ENCODE results near the gene NPAS3.

Gene NPAS3

DNA sequence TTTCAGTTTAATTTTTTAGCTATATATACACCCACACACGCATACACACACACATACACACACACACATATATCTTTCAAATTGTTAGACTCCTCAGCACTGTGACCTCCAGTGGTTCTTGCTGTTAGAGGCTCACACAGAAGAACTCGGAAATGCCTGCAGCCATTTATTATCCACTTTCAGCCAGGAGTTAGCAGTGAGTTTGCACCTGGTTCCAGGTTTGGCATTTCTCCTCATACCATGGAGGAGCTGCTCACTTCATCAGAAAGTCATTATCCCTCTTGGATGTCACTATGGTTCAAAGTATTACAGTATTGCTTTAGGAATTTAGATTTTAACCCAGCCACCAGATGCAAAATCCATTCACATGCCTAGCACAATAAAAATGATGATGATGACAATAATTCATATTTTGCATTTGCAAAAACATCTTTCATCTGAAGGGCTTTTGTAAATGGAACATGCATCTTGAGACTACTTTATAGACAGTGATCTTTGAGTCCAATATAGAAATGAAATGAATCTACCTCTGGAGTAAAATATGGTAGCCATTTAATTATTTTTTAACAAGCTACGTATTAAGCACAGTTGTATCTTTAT, 42.3 kb downstream of the NPAS3 start:
- TF ChIP-seq CTCF (IDR thresholded peaks at IDR 0.05; ENCODE audit: low read length) (no peak), EZH2 (optimal IDR thresholded peaks at IDR 0.05; ENCODE audit: low read depth, low read length) (no peak), EZH2phosphoT487 (IDR thresholded peaks at IDR 0.05; ENCODE audit: low read length) (no peak)
- H3K4me2 ChIP-seq (ENCODE audit: low read depth, low read length), result no peak overlapping the region

DNA sequence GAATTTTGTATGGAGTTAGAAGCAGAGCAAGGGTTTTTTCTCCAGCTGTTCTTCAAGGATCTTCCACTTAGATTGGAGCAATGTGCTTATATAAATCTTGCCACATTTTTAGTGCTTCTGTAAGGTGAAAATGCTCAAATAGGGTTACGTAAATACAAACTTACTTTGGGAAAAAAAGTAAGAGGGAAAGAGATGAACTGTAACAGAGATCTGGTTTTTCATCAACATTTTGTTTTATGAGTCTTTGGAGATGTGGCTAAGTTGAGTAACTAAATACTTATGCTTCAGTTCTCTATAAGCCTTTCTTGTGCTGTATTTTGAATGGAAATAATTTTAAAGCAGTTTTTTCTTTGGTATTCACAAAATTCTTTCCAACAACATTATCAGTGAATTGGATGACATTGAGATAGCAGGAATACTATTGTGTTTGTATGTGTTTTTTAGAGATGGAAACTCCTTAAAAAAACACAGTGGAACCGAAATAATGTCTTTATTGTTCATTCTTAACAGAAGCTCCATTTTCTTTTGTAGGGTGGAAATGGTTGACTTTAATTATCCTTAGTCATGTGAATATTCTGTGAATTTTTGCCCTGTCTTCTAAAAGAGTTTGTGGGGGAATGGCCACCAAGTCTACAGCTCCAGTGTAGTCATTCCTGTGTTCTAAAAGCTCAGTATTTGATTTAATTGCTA, 45.7 kb downstream of the NPAS3 start:
- no peak overlapping the region for H3K4me3 ChIP-seq (ENCODE audit: low read length)
- H3K27me3 ChIP-seq (replicated peaks; ENCODE audit: insufficient read depth, low read length), result no peaks in the 10 kb centered on the region
- no peaks in the 10 kb centered on the region for H3K79me2 ChIP-seq (ENCODE audit: low read length)
- H3K9me2 ChIP-seq (replicated peaks; ENCODE audit: insufficient read depth, low read length), result no peaks in the 10 kb centered on the region
- H3F3A ChIP-seq (ENCODE audit: insufficient read depth, low read length), result no peaks in the 10 kb centered on the region
- no peak overlapping the region for H2AFZ ChIP-seq (ENCODE audit: low read length)
- H3K36me3 ChIP-seq (replicated peaks; ENCODE audit: insufficient read depth, low read length), result no peaks in the 10 kb centered on the region
- H4K20me1 ChIP-seq (ENCODE audit: insufficient read depth, low read length), result no peaks in the 10 kb centered on the region
- H3K9me3 ChIP-seq (replicated peaks; ENCODE audit: insufficient read depth, low read length), result no peaks in the 10 kb centered on the region
- TF ChIP-seq CTCF (IDR thresholded peaks at IDR 0.05; ENCODE audit: low read length), result no peak
- TF ChIP-seq EZH2phosphoT487 (IDR thresholded peaks at IDR 0.05; ENCODE audit: low read length), result no peak
- TF ChIP-seq EZH2 (optimal IDR thresholded peaks at IDR 0.05; ENCODE audit: low read depth, low read length), result no peak
- no peak overlapping the region for H3K27ac ChIP-seq (ENCODE audit: low read length)
- H3K4me1 ChIP-seq (ENCODE audit: low read length), result no peaks in the 10 kb centered on the region
- no peak overlapping the region for H3K4me2 ChIP-seq (ENCODE audit: low read depth, low read length)
- H3K9ac ChIP-seq (ENCODE audit: low read length), result no peak overlapping the region
- no peak for DNase-seq

More for the DNA sequence above, 42.3 kb downstream of the NPAS3 start:
- no peaks in the 10 kb centered on the region for H3K27me3 ChIP-seq (replicated peaks; ENCODE audit: insufficient read depth, low read length)
- no peak overlapping the region for H3K4me3 ChIP-seq (ENCODE audit: low read length)
- H3K36me3 ChIP-seq (replicated peaks; ENCODE audit: insufficient read depth, low read length), result no peaks in the 10 kb centered on the region
- H3K9ac ChIP-seq (ENCODE audit: low read length), result no peak overlapping the region
- no peaks in the 10 kb centered on the region for H3K4me1 ChIP-seq (ENCODE audit: low read length)
- H2AFZ ChIP-seq (ENCODE audit: low read length), result no peak overlapping the region
- no peak overlapping the region for H3K27ac ChIP-seq (ENCODE audit: low read length)
- H3F3A ChIP-seq (ENCODE audit: insufficient read depth, low read length), result no peaks in the 10 kb centered on the region
- H3K9me2 ChIP-seq (replicated peaks; ENCODE audit: insufficient read depth, low read length), result no peaks in the 10 kb centered on the region
- no peaks in the 10 kb centered on the region for H3K79me2 ChIP-seq (ENCODE audit: low read length)
- H3K9me3 ChIP-seq (replicated peaks; ENCODE audit: insufficient read depth, low read length), result no peaks in the 10 kb centered on the region
- no peak for DNase-seq
- no peaks in the 10 kb centered on the region for H4K20me1 ChIP-seq (ENCODE audit: insufficient read depth, low read length)

GRCh38 chr14:32985866-32986265, 47.2 kb downstream of the NPAS3 start:
- no peak overlapping the region for H2AFZ ChIP-seq (ENCODE audit: low read length)
- no peaks in the 10 kb centered on the region for H3K36me3 ChIP-seq (replicated peaks; ENCODE audit: insufficient read depth, low read length)
- H3K79me2 ChIP-seq (ENCODE audit: low read length), result no peaks in the 10 kb centered on the region
- DNase-seq, result no peak
- H3K4me3 ChIP-seq (ENCODE audit: low read length), result no peak overlapping the region
- TF ChIP-seq EZH2 (optimal IDR thresholded peaks at IDR 0.05; ENCODE audit: low read depth, low read length) (no peak), CTCF (IDR thresholded peaks at IDR 0.05; ENCODE audit: low read length) (no peak), EZH2phosphoT487 (IDR thresholded peaks at IDR 0.05; ENCODE audit: low read length) (no peak)
- no peaks in the 10 kb centered on the region for H3K4me1 ChIP-seq (ENCODE audit: low read length)
- no peak overlapping the region for H3K4me2 ChIP-seq (ENCODE audit: low read depth, low read length)
- H4K20me1 ChIP-seq (ENCODE audit: insufficient read depth, low read length), result no peaks in the 10 kb centered on the region
- no peaks in the 10 kb centered on the region for H3K27me3 ChIP-seq (replicated peaks; ENCODE audit: insufficient read depth, low read length)
- no peak overlapping the region for H3K27ac ChIP-seq (ENCODE audit: low read length)
- no peaks in the 10 kb centered on the region for H3F3A ChIP-seq (ENCODE audit: insufficient read depth, low read length)
- no peaks in the 10 kb centered on the region for H3K9me2 ChIP-seq (replicated peaks; ENCODE audit: insufficient read depth, low read length)
- H3K9ac ChIP-seq (ENCODE audit: low read length), result no peak overlapping the region
- no peaks in the 10 kb centered on the region for H3K9me3 ChIP-seq (replicated peaks; ENCODE audit: insufficient read depth, low read length)
